Astrocyte of the cerebellum (primary cell): ENCODE data around the gene TMEM63A.

ENCODE experiments used
- DNase-seq: peaks from one replicate; pipeline ENCODE4 v3.0.0-alpha.2; 2011; ENCODE audit warnings: low read depth
- H3K4me3 ChIP-seq: 2 replicates; pipeline ENCODE4 v1.5.1; 2011; ENCODE audit warnings: mild to moderate bottlenecking, low read depth, low read length, moderate library complexity
- in situ Hi-C: cut with HindIII; loops from 2 replicates; pipeline ENCODE4 v1.10.0; 2017; ENCODE audit warnings: low sequenced_read_pairs
- TF ChIP-seq, protein P1 (sequence below): IDR thresholded peaks from 2 replicates; pipeline ENCODE4 v1.5.1; 2012; ENCODE audit warnings: low read length, low read depth, moderate library complexity, mild to moderate bottlenecking; ENCODE audit errors: missing control alignments

TMEM63A gene

DNA sequence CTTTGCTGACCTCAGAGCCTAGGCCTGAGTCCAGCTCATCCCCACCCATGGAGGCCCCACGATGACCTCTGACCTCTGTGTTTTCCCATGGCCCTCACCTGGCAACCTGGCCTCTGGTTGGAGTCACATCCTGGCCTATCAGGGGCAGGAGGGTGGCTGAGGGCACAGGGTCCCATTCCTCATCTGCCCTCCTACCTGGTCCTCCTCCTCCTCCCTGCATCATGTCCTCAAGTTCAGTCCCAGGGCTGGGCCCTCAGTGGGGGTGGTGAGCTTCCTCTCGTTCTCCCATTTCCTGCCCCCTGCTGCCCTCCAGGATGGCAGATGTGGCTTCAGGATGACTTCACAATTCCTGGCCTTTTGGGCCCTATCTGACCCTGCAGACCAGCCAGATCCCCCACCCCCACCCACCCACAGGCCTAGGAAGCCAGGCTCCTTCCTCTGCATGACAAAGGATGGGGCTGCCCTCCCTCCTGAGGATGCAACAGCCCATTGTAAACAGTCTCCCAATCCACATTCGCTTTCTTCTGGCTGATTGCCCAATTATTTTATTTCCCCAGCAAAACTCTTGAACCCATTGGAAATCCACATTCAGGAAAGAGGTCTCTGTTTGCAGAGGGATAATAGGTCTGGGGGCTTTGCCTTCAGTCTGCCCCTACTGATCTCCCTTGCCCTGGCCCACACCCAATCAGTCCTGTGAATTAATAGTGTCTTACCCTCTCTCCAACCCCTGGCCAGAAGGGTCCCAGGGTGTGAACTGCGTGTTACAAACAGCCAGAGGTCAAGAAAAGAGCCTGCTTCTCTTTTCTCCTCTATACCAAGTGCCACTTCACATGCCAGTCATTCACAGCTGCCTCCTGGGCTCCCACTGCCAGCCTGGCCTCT is 17.1 kb upstream of the TMEM63A start:
- in situ Hi-C loops: no loop called here
- TF ChIP-seq, protein P1, sequence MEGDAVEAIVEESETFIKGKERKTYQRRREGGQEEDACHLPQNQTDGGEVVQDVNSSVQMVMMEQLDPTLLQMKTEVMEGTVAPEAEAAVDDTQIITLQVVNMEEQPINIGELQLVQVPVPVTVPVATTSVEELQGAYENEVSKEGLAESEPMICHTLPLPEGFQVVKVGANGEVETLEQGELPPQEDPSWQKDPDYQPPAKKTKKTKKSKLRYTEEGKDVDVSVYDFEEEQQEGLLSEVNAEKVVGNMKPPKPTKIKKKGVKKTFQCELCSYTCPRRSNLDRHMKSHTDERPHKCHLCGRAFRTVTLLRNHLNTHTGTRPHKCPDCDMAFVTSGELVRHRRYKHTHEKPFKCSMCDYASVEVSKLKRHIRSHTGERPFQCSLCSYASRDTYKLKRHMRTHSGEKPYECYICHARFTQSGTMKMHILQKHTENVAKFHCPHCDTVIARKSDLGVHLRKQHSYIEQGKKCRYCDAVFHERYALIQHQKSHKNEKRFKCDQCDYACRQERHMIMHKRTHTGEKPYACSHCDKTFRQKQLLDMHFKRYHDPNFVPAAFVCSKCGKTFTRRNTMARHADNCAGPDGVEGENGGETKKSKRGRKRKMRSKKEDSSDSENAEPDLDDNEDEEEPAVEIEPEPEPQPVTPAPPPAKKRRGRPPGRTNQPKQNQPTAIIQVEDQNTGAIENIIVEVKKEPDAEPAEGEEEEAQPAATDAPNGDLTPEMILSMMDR: no peak
- no peak overlapping the region for H3K4me3 ChIP-seq
- DNase-seq: no peak

DNA sequence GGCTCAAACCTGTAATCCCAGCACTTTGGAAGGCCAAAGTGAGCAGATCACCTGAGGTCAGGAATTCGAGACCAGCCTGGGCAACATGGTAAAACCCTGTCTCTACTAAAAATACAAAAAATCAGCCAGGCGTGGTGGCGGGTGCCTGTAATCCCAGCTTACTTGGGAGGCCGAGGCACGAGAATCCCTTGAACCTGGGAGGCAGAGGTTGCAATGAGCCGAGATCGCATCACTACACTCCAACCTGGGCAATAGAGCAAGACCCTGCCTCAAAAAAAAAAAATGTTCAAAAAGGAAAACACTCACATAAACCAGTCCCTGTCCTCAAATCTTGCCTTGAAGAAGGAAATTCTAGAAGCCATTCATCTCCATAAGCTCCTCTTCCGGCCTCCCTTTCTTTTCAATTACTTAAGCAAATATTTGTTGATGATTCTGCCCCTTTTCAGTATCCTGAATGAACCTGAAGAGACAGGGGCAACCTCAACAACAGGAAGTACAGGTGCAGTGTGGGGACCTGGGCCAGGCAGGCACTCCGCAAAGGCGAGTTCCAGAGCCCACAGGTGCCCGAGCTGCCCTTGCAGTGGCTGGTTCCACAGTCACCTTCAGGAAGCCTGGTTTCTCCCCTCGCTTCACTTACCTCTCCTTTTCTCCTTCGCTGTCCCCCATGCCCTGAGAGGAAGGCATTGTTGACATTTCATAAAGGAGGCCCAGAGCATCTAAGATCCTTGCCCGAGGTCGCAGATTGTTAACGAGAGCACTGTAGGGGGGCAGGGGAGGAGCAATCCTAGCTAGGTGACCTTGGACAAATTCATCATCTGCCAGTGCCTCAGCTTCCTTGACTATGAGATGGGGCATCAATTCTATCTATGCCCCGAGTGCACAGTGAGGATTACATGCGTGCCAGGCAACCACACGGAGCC is 15.7 kb upstream of the TMEM63A start:
- in situ Hi-C loops: no loop called here
- TF ChIP-seq, protein P1: no peak
- DNase-seq: no peak
- no peak overlapping the region for H3K4me3 ChIP-seq

DNA sequence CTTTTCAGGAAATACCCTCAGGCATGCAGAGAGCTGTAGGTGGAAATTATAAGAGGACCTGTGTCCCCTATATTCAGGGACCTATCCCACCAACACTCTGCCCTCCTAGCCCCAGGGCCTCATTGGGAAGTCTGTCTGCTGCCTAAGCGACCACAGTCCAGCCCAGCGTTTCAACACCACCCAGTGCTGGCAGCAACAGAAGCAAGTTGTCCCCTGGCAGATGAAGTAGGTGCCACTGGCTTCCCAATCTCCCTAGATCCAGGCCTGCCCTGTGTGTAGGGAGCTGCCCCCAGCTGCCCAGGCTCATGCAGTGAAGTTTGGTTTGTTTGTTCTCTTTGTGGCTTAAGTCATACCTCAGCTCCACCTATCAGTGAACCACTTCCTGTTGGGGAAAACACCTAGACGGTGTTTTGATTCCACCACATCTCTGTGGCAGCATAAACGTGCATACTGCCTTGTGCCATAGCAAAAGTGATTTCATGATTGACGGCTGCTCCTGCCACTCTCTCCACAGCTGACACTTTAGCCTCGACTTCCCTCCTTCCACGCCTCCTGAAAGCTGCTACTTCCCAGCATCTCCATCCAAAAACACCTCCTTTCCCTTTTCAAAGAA is 14.9 kb upstream of the TMEM63A start:
- in situ Hi-C loops: no loop called here
- no peak for DNase-seq
- TF ChIP-seq, protein P1: no peak
- H3K4me3 ChIP-seq: no peak overlapping the region

DNA sequence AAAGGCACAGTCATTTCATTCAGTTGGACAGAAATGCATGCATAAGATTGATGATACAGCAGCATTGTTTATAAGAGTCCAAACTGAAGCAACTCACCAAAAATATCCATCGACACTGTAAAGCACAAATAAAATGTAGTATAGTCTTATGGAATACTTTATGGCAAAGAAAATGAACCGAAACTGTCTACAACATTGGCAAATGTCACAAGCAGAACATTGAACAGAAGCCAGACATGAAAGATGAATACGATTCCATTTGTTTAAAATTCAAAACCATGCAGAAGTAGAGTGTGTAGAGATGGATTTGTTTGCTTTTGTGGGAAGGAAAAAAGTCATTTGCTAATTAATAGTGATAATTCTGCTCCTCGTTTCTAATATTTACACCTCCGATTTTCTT is 14.3 kb upstream of the TMEM63A start:
- H3K4me3 ChIP-seq: no peak overlapping the region
- in situ Hi-C loops: no loop called here
- DNase-seq: no peak
- TF ChIP-seq, protein P1: no peak

DNA sequence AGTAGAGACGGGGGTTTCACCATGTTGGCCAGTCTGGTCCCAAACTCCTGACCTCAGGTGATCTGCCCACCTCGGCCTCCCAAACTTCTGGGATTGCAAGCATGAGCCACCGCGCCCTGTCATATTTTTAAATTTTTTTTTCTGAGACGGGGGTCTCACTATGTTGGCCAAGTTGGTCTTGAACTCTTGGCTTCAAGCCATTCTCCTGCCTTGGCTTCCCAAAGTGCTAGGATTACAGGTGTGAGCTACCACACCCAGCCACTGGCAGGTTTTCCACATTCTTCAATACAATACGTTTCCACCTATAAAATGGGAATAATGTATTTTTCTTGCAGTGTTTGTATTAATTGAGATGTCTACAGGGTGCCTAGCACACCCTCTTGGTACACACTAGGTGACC is 10.1 kb upstream of the TMEM63A start:
- in situ Hi-C loops: no loop called here
- DNase-seq: no peak
- no peak overlapping the region for H3K4me3 ChIP-seq
- TF ChIP-seq, protein P1: no peak
